GM12892 (cell line): Measurements from ENCODE around the gene CCR7.

Experiments used
- POLR2A ChIP-seq: IDR thresholded peaks from 2 replicates; pipeline ENCODE4 v1.6.1; 2011; ENCODE audit warnings: low read depth, low read length, control low read depth
- POLR2AphosphoS5 ChIP-seq: IDR thresholded peaks from 2 replicates; pipeline ENCODE4 v1.6.1; 2011; ENCODE audit warnings: low read depth, low read length, control low read depth

- no peak for TF ChIP-seq POLR2AphosphoS5
- TF ChIP-seq POLR2A, result no peak
Measured at GRCh38 chr17:40599468-40599763, 34.1 kb upstream of the CCR7 start.
